Keratinocyte (primary cell): ENCODE data around the gene CASP9. TPM values are rescaled to one million over a fixed set of nuclear protein-coding genes. Genes with fewer than 3 reads are reported as not detected.

Experiments used
- DNase-seq: peaks from one replicate; pipeline ENCODE4 v3.0.0-alpha.2; 2011; ENCODE audit warnings: low read depth, missing footprints, low spot score
- FAIRE-seq: peaks from 2 replicates; lab custom pipeline; 2011; peaks lifted over from hg19 to GRCh38; lab: Jason Lieb, UNC
- H2AFZ ChIP-seq: 2 replicates; pipeline ENCODE4 v1.6.0; 2012; ENCODE audit warnings: low read length, control low read depth, inconsistent platforms; ENCODE audit not compliant: control insufficient read depth
- H3K27ac ChIP-seq: 2 replicates; pipeline ENCODE4 v1.5.1; 2011; ENCODE audit warnings: low read length; ENCODE audit not compliant: control insufficient read depth, insufficient read depth
- H3K27me3 ChIP-seq: 3 replicates; pipeline ENCODE4 v1.6.0; 2011; ENCODE audit warnings: low read length; ENCODE audit not compliant: control insufficient read depth, insufficient read depth; ENCODE audit errors: extremely low read depth
- H3K36me3 ChIP-seq, 2 experiments: 2 replicates in 1 of 2; 3 replicates in 1 of 2; pipeline ENCODE4 v1.5.1; 2011; ENCODE audit warnings: low read length in 2 of 2, mild to moderate bottlenecking in 1 of 2; ENCODE audit not compliant: control insufficient read depth in 2 of 2, insufficient read depth in 2 of 2; ENCODE audit errors: extremely low read depth in 1 of 2
- H3K4me1 ChIP-seq: 3 replicates; pipeline ENCODE4 v1.5.1; 2011; ENCODE audit warnings: low read length; ENCODE audit not compliant: control insufficient read depth, insufficient read depth; ENCODE audit errors: extremely low read depth
- H3K4me2 ChIP-seq: 3 replicates; pipeline ENCODE4 v1.6.0; 2011; ENCODE audit warnings: low read depth, low read length; ENCODE audit not compliant: control insufficient read depth, insufficient read depth; ENCODE audit errors: extremely low read depth
- H3K4me3 ChIP-seq, 3 experiments: fragments of 200-600 bp in 1 of 3; sonication (generic) in 1 of 3; 2 replicates in 2 of 3; 3 replicates in 1 of 3; pipeline ENCODE4 v1.5.1; 2011 to 2016; ENCODE audit warnings: low read length in 3 of 3, mild to moderate bottlenecking in 3 of 3, control low read depth in 2 of 3, inconsistent platforms in 1 of 3, low read depth in 1 of 3, mixed read lengths in 1 of 3, mixed run types in 1 of 3, moderate library complexity in 1 of 3; ENCODE audit not compliant: control insufficient read depth in 2 of 3, insufficient read depth in 2 of 3; ENCODE audit errors: extremely low read depth in 1 of 3
- H3K79me2 ChIP-seq: 2 replicates; pipeline ENCODE4 v1.6.0; 2012; ENCODE audit warnings: low read length; ENCODE audit not compliant: control insufficient read depth, insufficient read depth
- H3K9ac ChIP-seq: 3 replicates; pipeline ENCODE4 v1.6.0; 2011; ENCODE audit warnings: low read length; ENCODE audit not compliant: control insufficient read depth, insufficient read depth; ENCODE audit errors: extremely low read depth
- H3K9me1 ChIP-seq: 3 replicates; pipeline ENCODE4 v1.6.0; 2011; ENCODE audit warnings: low read length; ENCODE audit not compliant: control insufficient read depth, insufficient read depth; ENCODE audit errors: extremely low read depth
- H3K9me3 ChIP-seq: 2 replicates; pipeline ENCODE4 v1.5.1; 2012; ENCODE audit warnings: low read depth, low read length; ENCODE audit not compliant: control insufficient read depth
- H4K20me1 ChIP-seq: 3 replicates; pipeline ENCODE4 v1.6.0; 2011; ENCODE audit warnings: low read length; ENCODE audit not compliant: control insufficient read depth, insufficient read depth; ENCODE audit errors: extremely low read depth
- CTCF ChIP-seq, 3 experiments: IDR thresholded peaks in 1 of 3; conservative IDR thresholded peaks in 1 of 3; optimal IDR thresholded peaks in 1 of 3; 2 replicates in 2 of 3; 3 replicates in 1 of 3; pipeline versions ENCODE3 to v1.5.1; 2011; ENCODE audit warnings: low read length in 3 of 3, mild to moderate bottlenecking in 3 of 3, moderate library complexity in 2 of 3, control low read depth in 1 of 3, inconsistent platforms in 1 of 3; ENCODE audit not compliant: insufficient read depth in 2 of 3; ENCODE audit errors: extremely low read depth in 1 of 3
- EZH2 ChIP-seq: IDR thresholded peaks from one replicate; pipeline ENCODE4 v1.6.1; 2012; ENCODE audit warnings: inconsistent platforms, mild to moderate bottlenecking, low read length, moderate library complexity
- dilution Hi-C: fragments of 300-500 bp; cut with MboI; formaldehyde crosslinking; loops from one replicate; pipeline ENCODE4 v1.7.0; 2020; ENCODE audit warnings: low sequenced_read_pairs; ENCODE audit not compliant: extremely low pct_ligation_motif_present
- polyA plus RNA-seq, 5 experiments: library from polyadenylated mRNA; depleted of rRNA in 3 of 5; stranded (reverse) in 3 of 5; stranded (forward) in 1 of 5; unstranded in 1 of 5; fragments of >200 nt; gene quantifications; 1 replicate in 1 of 5; 2 replicates in 3 of 5; 3 replicates in 1 of 5; pipeline versions ENCODE4 v1.2.1 to v1.2.3, GENCODE V29; 2011 to 2012; ENCODE audit warnings: missing spikeins in 2 of 5, low read depth in 1 of 5, low replicate concordance in 1 of 5

The CASP9 gene
- polyA plus RNA-seq, 1 donor (not counting 4 experiments of a cell fraction or from before 2014, with no cell fraction given) = 4.4 TPM

GRCh38 chr1:15526021-15526489, 2.0 kb upstream of the CASP9 start:
- H3K4me3 ChIP-seq = peak overlapping the region; percentile 47 to 83 (median 72)
- no peaks in the 10 kb centered on the region for H3K27me3 ChIP-seq
- H3K9me1 ChIP-seq = no peaks in the 10 kb centered on the region
- H4K20me1 ChIP-seq = no peaks in the 10 kb centered on the region
- H3K27ac ChIP-seq = peak overlapping the region; percentile 79
- peaks cover 21% of the 10 kb centered on the region for H3K4me1 ChIP-seq
- FAIRE-seq (no peak), DNase-seq (peak; percentile 7)
- peak overlapping the region; percentile 95 for H3K4me2 ChIP-seq
- dilution Hi-C loops = no loop called here
- peaks cover 16% of the 10 kb centered on the region for H3K79me2 ChIP-seq
- peaks cover 0 to 1% of the 10 kb centered on the region in 2 experiments for H3K36me3 ChIP-seq
- TF ChIP-seq CTCF (optimal IDR thresholded peaks at IDR 0.05 in 1 of 3, IDR thresholded peaks at IDR 0.05 in 1 of 3, conservative IDR thresholded peaks at IDR 0.05 in 1 of 3; ENCODE audit: extremely low read depth in 1 of 3, insufficient read depth in 2 of 3, low read length in 3 of 3) = no peak
- no peak for TF ChIP-seq EZH2
- peak overlapping the region; percentile 82 for H3K9ac ChIP-seq
- H2AFZ ChIP-seq = peak overlapping the region; percentile 89
- H3K9me3 ChIP-seq = no peaks in the 10 kb centered on the region

- TF ChIP-seq EZH2 (no peak), CTCF (optimal IDR thresholded peaks at IDR 0.05 in 1 of 3, IDR thresholded peaks at IDR 0.05 in 1 of 3, conservative IDR thresholded peaks at IDR 0.05 in 1 of 3; ENCODE audit: extremely low read depth in 1 of 3, insufficient read depth in 2 of 3, low read length in 3 of 3) (no peak)
- peaks cover 16% of the 10 kb centered on the region for H3K79me2 ChIP-seq
- H3K4me1 ChIP-seq = peaks cover 21% of the 10 kb centered on the region
- no peaks in the 10 kb centered on the region for H3K9me3 ChIP-seq
- no peaks in the 10 kb centered on the region for H4K20me1 ChIP-seq
- peak overlapping the region; percentile 87 for H2AFZ ChIP-seq
- no peaks in the 10 kb centered on the region for H3K9me1 ChIP-seq
- no peak for FAIRE-seq
- H3K4me3 ChIP-seq = peak overlapping the region; percentile 47 to 83 (median 72)
- no peaks in the 10 kb centered on the region for H3K27me3 ChIP-seq
- peak overlapping the region; percentile 82 for H3K9ac ChIP-seq
- peaks cover 0 to under 1% of the 10 kb centered on the region in 2 experiments for H3K36me3 ChIP-seq
- dilution Hi-C loops = no loop called here
- DNase-seq = no peak
- peak overlapping the region; percentile 79 for H3K27ac ChIP-seq
- peak overlapping the region; percentile 95 for H3K4me2 ChIP-seq
These were observed 1.3 kb upstream of the CASP9 start for GRCh38 chr1:15525050-15526020.
